Activated naive CD4-positive, alpha-beta T cell treated with anti-CD3 and anti-CD28 coated beads, Interleukin-2, amount 10 ng/mL, durations not matched to agents 5 hours and 36 hours (primary cell): ENCODE measurements around the gene VPS4A. TPM values are rescaled to one million over a fixed set of nuclear protein-coding genes. Genes with fewer than 3 reads are reported as not detected.

Experiments used
- total RNA-seq, 2 experiments: library from RNA; stranded (reverse); gene quantifications; one replicate each; pipeline ENCODE4 v1.2.3, GENCODE V29; 2021

The VPS4A gene
- total RNA-seq = 10 to 100 TPM; 31.8 to 33.2 TPM

GRCh38 chr16:69310653-69311532, at the start of gene VPS4A:
Gene VPS4A, plus strand, starts transcription at chr16:69311350. Its CDS starts 162 bp downstream, at chr16:69311512.

DNA sequence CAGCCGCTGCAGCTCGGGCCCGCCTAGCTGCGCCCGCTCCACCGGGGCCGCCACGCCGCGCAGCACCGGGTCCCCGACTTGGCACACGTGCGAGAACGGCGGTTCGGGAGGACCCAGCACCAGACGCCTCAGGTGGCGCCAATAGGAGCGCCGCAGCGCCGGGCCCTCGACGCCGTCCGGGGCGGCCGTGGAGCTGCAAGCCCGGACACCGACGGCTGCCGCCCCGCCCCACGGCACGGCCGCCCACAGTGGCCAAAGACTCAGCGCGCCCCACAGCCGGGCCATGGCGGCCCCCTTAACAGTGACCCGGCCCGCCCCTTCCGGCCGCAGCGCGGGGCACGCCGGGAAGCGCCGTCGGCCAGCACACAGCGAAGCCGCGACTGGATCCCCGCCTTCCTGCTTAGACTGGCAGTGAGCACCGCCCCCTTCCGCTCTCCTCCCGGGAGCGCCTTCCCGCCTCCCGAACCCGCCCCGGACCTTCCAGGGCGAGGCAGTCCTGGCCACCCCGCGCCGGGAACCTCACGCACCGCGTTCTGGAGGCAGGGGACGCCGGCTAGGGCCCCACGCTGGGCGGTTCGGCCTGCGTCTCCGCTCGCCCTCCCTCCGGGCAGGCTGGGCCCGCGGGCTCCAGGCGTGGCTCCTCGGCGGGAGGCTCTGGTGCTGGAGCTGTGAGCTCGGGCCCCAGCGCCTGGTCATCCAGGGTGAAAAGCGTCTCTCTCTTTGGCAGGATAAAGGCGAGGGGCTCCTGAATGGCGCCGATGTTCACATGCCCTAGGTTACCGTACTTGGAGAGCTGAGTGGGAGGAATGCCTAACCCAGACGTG, 19.3 kb downstream of the VPS4A start, which contains the start of gene PDF:
PDF (minus strand) TSS at position 303 of the 824 bp plus-strand sequence; CDS start at position 285, 18 bp downstream.

DNA sequence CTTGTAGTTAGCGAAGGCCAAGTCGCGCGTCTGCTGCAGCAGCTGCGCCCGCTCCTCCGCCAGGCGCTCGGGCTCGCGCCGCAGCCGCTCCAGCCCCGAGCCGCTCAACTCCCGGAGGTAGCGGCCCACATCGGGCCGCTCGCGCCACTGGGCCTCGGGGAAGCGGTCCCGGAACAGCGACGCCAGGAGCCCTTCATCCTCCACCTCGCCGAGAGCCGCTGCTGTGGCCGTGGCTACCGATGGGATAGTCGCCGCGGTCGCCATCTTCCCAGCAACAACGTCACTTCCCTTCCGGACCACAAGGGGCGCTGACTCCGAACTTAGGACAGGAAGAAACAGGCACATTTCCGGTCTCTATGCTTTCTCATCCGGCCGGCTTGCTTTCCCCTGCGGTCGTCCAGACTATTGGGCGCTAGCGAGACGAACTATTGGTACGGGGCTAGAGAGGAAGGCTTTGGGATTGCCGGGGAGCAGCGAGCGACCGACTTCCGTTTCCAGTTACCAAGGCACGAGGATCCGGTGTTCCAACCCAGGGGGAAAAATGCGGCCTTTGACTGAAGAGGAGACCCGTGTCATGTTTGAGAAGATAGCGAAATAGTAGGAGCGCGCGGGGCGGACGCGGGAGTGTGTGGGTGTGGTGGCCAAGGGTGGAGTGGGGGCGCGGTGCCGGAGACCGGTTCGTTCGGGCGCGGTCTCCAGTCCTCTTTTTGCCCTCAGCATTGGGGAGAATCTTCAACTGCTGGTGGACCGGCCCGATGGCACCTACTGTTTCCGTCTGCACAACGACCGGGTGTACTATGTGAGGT, 28.3 kb downstream of the VPS4A start, which contains the start of the genes COG8 and NIP7:
COG8 (minus strand) TSS at position 276 of the 806 bp plus-strand sequence; CDS start at position 264, 12 bp downstream.
NIP7 (plus strand) TSS at position 484 of the 806 bp plus-strand sequence; CDS start at position 542, 58 bp downstream.

GRCh38 chr16:69351309-69352027, 40.3 kb downstream of the VPS4A start, which contains the start of gene TMED6:
Gene TMED6, minus strand, starts transcription at chr16:69351786. Its CDS starts 33 bp downstream, at chr16:69351753.

Other genes with a start within 250 kb of the VPS4A start
- under 1 TPM; 0.43 to 0.48 TPM for gene HAS3, start 205.7 kb upstream of the VPS4A start, total RNA-seq
- 100 to 1,000 TPM; 117 to 123 TPM for gene CHTF8, start 178.8 kb upstream of the VPS4A start, total RNA-seq
- 10 to 100 TPM; 44.3 to 45.1 TPM for gene UTP4, start 178.7 kb upstream of the VPS4A start, total RNA-seq
- gene SNTB2, start 124.2 kb upstream of the VPS4A start, total RNA-seq = 10 to 100 TPM; 17.4 to 18.2 TPM
- 10 to 100 TPM; 10.6 to 11.6 TPM for gene PDF, start 19.2 kb downstream of the VPS4A start, total RNA-seq
- 10 to 100 TPM; 34.8 to 35.1 TPM for gene COG8, start 28.2 kb downstream of the VPS4A start, total RNA-seq
- 10 to 100 TPM; 33.9 to 35.4 TPM for gene NIP7, start 28.4 kb downstream of the VPS4A start, total RNA-seq
- 1 to 10 TPM; 2.3 to 2.9 TPM for gene TMED6, start 40.4 kb downstream of the VPS4A start, total RNA-seq
- gene TERF2, start 74.7 kb downstream of the VPS4A start, total RNA-seq = 10 to 100 TPM; 36.5 to 42.4 TPM
- gene CYB5B, start 113.3 kb downstream of the VPS4A start, total RNA-seq = 100 to 1,000 TPM; 130 to 137 TPM